HepG2 (cell line): ENCODE results near the gene RUSF1.
A peak's percentile ranks its signal among the peaks of the same experiment; 100 is the strongest.

Source experiments
- ARID5B ChIP-seq: IDR thresholded peaks from 2 replicates; pipeline ENCODE4 v1.4.0; 2020; ENCODE audit warnings: mild to moderate bottlenecking, missing genetic modification reagents
- BHLHE40 ChIP-seq: IDR thresholded peaks from 2 replicates; pipeline ENCODE4 v1.6.1; 2011; ENCODE audit warnings: low read length, improper control_type of control experiment
- CREM ChIP-seq, 2 experiments: sonication (generic) in 1 of 2; formaldehyde crosslinking in 1 of 2; IDR thresholded peaks; 2 replicates each; pipeline versions ENCODE4 v1.4.0 to v1.6.1; 2016 to 2020; ENCODE audit warnings: antibody characterized with exemption in 1 of 2, mild to moderate bottlenecking in 1 of 2, missing genetic modification reagents in 1 of 2
- CTCF ChIP-seq: sonication (generic); formaldehyde crosslinking; IDR thresholded peaks from 2 replicates; pipeline ENCODE4 v1.5.0; 2020; ENCODE audit warnings: mild to moderate bottlenecking, missing genetic modification reagents, moderate library complexity
- FOXA3 ChIP-seq: IDR thresholded peaks from 2 replicates; pipeline ENCODE4 v1.6.1; 2016; ENCODE audit warnings: missing genetic modification reagents, missing compliant biosample characterization
- POLR2AphosphoS5 ChIP-seq: IDR thresholded peaks from 2 replicates; pipeline ENCODE4 v1.6.1; 2012; ENCODE audit warnings: low read depth, low read length
- PTBP1 ChIP-seq: fragments of 200-400 bp; formaldehyde crosslinking; IDR thresholded peaks from 2 replicates; pipeline ENCODE4 v1.6.1; 2018; ENCODE audit warnings: low read length, low read depth; ENCODE audit not compliant: poor library complexity, severe bottlenecking
- RCOR2 ChIP-seq: IDR thresholded peaks from 2 replicates; pipeline ENCODE4 v1.6.1; 2016; ENCODE audit warnings: missing biosample characterization, missing genetic modification reagents
- SRSF9 ChIP-seq: fragments of 200-400 bp; formaldehyde crosslinking; IDR thresholded peaks from 2 replicates; pipeline ENCODE4 v1.6.1; 2018; ENCODE audit warnings: borderline replicate concordance, mild to moderate bottlenecking, low read depth, low read length; ENCODE audit not compliant: insufficient read depth, poor library complexity, severe bottlenecking
- ZBTB7A ChIP-seq: sonication (generic); formaldehyde crosslinking; IDR thresholded peaks from 2 replicates; pipeline ENCODE4 v1.8.0; 2022; ENCODE audit warnings: mild to moderate bottlenecking, missing genetic modification reagents
- ZNF343 ChIP-seq: sonication (generic); formaldehyde crosslinking; IDR thresholded peaks from 2 replicates; pipeline ENCODE4 v1.4.0; 2020; ENCODE audit warnings: mild to moderate bottlenecking, missing genetic modification reagents
- ZNF430 ChIP-seq: sonication (generic); formaldehyde crosslinking; IDR thresholded peaks from 2 replicates; pipeline ENCODE4 v1.9.0; 2021; ENCODE audit warnings: mild to moderate bottlenecking, missing genetic modification reagents
- ZNF660 ChIP-seq: sonication (generic); formaldehyde crosslinking; IDR thresholded peaks from 2 replicates; pipeline ENCODE4 v1.5.1; 2020; ENCODE audit warnings: mild to moderate bottlenecking, low read depth, missing genetic modification reagents, borderline replicate concordance
- ZNF775 ChIP-seq: sonication (generic); formaldehyde crosslinking; IDR thresholded peaks from 2 replicates; pipeline ENCODE4 v1.4.0; 2020; ENCODE audit warnings: missing genetic modification reagents, mild to moderate bottlenecking, moderate library complexity, borderline replicate concordance

- no peak for TF ChIP-seq CTCF (CRISPR knock-in tag)
- TF ChIP-seq BHLHE40: peak; percentile 39; the same call in 1 of the 2 replicates
- TF ChIP-seq PTBP1: no peak
- TF ChIP-seq ZNF343 (CRISPR knock-in tag): no peak
- TF ChIP-seq ZBTB7A: no peak
- no peak for TF ChIP-seq SRSF9
- TF ChIP-seq RCOR2 (CRISPR knock-in tag): no peak
- no peak for TF ChIP-seq POLR2AphosphoS5
- TF ChIP-seq ZNF430: no peak
- TF ChIP-seq ARID5B: no peak
- no peak for TF ChIP-seq ZNF775 (CRISPR knock-in tag)
- no peak for TF ChIP-seq FOXA3 (CRISPR knock-in tag)
- no peak for TF ChIP-seq CREM (IDR thresholded peaks at IDR 0.05)
- no peak for TF ChIP-seq CREM (CRISPR knock-in tag; IDR thresholded peaks at IDR 0.05)
- TF ChIP-seq ZNF660 (CRISPR knock-in tag): no peak
Measured at GRCh38 chr16:31517800-31518402, 9.7 kb upstream of the RUSF1 start.
